Mammary epithelial cell (primary cell): Measurements from ENCODE around the gene WDR49.

ENCODE experiments used
- CTCF ChIP-seq, 2 donors: IDR thresholded peaks in 1 of 2; conservative IDR thresholded peaks in 1 of 2; 2 replicates each; pipeline ENCODE4 v1.5.1; 2011 to 2012; ENCODE audit warnings: inconsistent platforms in 2 of 2, low read length in 2 of 2, mild to moderate bottlenecking in 2 of 2, control low read depth in 1 of 2, low read depth in 1 of 2; ENCODE audit not compliant: insufficient read depth in 1 of 2; ENCODE audit errors: extremely low read depth in 1 of 2
- EZH2 ChIP-seq: IDR thresholded peaks from 2 replicates; pipeline ENCODE4 v1.6.1; 2012; ENCODE audit warnings: low read length, inconsistent platforms, borderline replicate concordance

- TF ChIP-seq CTCF (conservative IDR thresholded peaks at IDR 0.05 in 1 of 2, IDR thresholded peaks at IDR 0.05 in 1 of 2; ENCODE audit: extremely low read depth in 1 of 2, insufficient read depth in 1 of 2, low read depth in 1 of 2, low read length in 2 of 2) = no peak
- no peak for TF ChIP-seq EZH2
Observed at GRCh38 chr3:167587651-167588050, 66.1 kb downstream of the WDR49 start.
